Limb (tissue), 2 donors: ENCODE data around the gene ZMIZ1.
A peak's percentile ranks its signal among the peaks of the same experiment; 100 is the strongest.

ENCODE experiments used
- DNase-seq, 2 donors: peaks; one replicate each; pipeline ENCODE4 v3.0.0-alpha.2; 2016; ENCODE audit errors: extremely low spot score in 2 of 2

ZMIZ1 gene

GRCh38 chr10:79098061-79098460 is 29.3 kb downstream of the ZMIZ1 start:
- no peak for DNase-seq

DNA sequence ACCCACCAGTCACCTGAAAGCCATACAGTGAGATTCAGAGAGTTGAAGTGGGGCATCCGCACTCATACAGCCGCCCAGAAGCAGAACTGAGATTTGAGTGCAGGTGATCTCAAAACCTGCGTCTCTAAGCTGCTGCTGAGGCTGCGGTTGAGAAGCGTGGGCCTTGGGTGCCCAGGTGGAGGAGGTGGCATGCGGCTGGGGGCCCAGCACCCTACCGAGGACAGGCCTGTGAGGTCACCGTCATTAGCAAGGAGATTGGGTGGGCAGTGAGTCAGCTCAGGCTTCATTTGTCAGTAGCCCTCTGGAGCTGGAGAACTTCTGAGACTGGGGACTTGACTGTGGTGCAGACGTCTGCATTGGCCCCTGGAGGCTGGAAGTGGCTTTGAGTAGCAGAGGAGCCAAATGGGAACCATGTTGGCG is 29.8 kb downstream of the ZMIZ1 start:
- DNase-seq = no peak

DNA sequence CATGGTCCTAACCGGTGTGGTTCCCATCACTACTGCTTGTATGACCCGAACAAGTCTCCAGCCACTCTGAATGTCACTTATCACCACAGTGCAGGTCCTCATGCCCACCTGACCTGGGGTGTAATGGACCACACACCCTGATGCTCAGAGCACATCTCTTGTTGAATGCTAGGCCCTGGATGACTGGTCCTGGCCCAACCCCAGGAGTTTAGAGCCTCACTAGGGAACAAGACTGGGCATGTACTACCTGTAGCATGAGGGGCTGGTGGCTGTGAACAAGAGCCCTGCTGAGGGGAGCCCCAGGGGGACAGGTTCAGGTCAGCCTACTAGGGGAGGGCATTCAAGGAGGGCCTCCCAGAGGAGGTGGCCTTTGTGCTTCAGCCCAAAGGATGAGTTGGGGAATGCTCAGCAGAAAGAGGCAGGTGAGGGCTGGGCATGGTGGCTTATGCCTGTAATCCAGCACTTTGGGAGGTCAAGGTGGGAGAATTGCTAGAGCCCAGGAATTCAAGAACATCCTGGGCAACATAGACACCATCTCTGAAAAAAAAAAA is 31.2 kb downstream of the ZMIZ1 start:
- DNase-seq = no peak

DNA sequence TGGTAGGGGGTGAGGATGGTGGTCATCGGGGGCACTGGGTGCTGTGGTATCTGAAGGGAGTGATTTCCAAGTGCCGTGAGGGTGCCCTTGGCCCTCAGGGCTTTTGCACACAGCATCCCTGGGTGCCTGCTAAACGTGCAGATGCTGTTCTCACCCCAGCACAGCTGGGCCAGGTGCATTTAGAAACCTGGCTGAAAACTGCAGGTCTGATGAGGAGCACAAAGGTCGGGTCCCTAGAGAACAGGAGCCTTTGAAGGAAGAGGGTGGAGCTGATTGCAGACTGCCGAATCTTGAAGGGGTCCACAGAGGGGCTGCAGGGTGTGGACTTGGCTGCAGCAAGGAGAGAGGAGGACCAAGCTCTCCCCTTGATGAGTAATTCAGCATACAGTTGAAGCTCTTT is 32.0 kb downstream of the ZMIZ1 start:
- no peak for DNase-seq

GRCh38 chr10:79101560-79102497 is 33.1 kb downstream of the ZMIZ1 start:
- peak; percentile 77 to 87 for DNase-seq

- DNase-seq = peak in 1 of 2 donors; percentile 47
Measured at GRCh38 chr10:79102498-79102874, 33.7 kb downstream of the ZMIZ1 start.

- DNase-seq = no peak
Measured at GRCh38 chr10:79103129-79103528, 34.4 kb downstream of the ZMIZ1 start.

GRCh38 chr10:79103585-79103984 is 34.8 kb downstream of the ZMIZ1 start:
- DNase-seq = no peak

DNA sequence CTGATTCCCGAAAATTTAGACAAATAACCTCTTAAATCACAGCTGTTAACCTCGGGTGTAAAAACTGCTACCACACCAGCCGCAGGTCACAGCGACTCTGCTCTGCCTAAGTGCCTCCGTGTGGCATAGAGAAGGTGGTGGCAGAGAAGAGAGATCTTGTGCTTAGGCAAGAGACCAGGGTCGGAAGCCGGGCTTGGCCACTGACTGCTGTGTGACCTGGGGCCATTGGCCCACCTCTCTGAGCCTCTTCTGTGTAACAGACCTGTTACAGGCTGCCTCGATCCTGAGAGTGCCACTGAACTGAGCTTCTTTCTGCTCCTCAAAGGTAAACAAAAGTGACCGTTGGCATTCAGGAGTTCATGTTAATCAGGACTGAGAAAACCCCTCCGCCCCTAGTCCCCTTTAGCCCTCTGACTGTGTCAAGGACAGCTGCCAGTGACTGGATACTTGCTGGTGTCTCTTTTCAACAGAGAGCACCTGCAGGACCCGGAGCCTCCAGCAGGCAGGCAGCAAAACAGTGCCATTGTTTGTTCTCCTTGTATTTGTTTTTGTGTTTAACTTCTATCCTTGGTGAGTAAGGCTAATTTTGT is 36.5 kb downstream of the ZMIZ1 start:
- no peak for DNase-seq

DNA sequence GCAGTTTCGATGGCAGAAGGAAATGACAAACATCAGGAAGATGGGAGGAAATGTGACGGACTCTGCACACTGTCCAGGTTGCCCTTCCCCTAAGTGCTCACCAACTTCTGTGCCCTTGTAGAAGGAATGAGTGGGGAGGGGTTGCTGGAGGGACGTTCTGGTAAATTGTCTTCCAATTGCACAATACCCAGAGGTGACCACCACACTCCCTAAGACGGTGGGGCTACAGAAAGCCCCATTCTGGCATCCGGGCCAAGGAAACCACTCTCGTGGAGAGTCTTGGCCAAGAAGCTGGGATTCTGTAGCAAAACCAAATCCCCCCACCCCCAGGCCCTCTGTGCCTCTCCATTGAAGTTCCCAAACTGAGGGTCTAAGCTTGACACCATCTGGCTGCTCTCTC is 37.1 kb downstream of the ZMIZ1 start:
- DNase-seq = no peak

GRCh38 chr10:79106256-79107050 is 37.7 kb downstream of the ZMIZ1 start:
- DNase-seq = no peak

DNA sequence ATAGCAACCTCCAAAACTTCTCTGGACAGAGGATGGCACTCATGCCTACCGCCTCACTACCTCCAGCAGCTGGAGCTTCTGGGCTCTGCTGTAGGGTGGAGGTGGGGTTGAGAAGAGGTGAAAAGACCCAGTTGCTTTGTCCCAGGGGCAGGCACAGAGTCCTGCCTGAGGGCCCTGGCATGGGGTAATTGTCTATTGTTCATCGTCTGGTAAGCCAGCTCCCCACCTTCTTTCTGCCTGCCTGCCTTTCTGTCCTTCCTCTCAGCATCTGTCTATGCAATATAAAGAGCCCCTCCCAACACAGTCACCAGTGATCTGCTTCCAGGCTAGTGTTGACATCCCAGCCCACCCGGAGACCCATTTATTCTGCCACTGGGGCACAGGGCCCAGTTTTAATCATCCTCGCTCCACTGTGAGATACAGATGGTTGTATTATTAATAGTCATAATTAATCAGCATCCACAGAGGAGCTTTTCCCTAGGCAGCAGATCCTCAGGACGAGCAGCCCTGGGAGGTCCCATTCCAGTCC is 39.0 kb downstream of the ZMIZ1 start:
- DNase-seq = no peak

DNA sequence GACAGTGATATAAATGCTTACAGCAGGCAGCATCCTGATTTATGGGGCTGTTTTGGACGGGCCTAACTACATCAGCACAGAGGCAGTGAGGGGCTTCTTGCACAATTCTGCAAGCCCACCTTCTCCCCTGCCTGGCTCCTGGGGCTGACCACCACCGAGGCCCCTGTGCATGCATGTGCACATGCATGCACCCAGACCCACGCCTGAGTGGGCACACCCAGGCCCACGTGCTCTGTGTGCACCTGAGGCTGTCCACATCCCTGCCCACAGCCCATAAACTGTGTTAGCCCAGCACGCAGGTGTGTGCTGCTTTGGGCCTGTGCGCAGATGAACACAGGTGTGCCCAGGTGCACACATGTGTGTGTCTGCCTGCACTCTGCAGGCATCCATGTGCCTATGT is 40.0 kb downstream of the ZMIZ1 start:
- DNase-seq = no peak

GRCh38 chr10:79111427-79111826 is 42.7 kb downstream of the ZMIZ1 start:
- DNase-seq = no peak

DNA sequence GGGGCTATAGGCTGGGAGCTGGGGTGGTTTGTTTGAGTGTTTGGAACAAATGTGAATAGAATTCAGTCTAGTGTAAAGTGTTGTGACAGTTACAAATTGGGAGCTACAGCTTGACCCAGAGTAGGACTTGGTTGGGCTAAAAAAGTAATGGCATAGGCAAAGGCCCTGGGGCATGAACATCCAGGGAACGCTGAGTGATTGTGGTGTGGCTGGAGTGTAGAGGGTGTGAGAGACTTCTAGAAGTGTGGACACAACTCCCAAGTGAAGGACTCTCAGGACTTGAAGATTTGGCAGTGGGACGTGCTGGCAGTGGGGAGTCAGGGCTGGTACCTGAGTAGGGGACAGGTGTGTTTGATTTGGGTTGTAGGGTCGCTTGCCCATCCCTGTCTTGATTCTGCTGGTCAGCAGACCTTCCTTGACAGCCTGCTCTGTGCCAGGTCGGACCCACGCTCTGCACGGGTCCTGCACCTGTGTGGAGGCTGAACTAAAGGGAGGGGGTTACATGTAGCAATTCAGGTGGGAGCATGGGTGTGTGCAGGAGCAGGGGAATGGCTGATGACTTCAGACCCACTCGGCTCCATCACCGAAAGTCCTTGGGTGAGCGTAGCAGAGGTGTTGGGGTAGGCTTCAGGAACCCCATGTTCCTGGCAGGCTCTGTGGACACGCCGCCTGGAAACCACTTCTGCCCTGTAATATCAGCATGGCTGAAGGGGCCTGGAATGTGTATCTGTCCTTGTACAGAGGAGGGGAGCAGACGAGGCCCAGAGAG is 43.3 kb downstream of the ZMIZ1 start:
- no peak for DNase-seq

DNA sequence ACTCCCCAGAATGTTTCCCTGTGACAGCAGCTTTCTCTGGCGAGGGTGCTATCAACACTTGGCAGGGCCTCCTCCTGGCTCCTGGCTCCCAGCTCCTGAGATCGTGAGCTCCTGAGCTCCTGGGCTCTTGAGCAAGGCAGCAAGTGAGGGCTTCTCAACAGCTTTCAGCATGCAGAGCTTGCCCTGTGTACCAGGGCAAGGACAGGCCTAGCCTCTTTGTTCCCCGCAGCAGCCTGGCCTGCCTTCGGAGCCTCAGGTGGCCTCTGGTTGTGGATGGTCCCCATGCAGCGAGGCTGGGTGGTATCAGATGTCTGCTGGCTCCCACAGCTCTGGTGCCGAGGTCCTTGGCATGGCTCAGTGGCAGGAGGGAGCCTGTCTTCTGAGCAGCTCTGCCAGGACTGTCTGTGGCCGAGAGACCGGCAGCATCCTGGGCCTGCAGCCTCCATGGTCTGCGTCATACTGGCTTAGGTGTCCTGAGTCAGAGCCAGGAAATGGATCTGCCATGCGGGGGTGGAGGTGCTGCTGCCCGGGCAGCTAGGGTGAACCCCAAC is 44.2 kb downstream of the ZMIZ1 start:
- no peak for DNase-seq

DNA sequence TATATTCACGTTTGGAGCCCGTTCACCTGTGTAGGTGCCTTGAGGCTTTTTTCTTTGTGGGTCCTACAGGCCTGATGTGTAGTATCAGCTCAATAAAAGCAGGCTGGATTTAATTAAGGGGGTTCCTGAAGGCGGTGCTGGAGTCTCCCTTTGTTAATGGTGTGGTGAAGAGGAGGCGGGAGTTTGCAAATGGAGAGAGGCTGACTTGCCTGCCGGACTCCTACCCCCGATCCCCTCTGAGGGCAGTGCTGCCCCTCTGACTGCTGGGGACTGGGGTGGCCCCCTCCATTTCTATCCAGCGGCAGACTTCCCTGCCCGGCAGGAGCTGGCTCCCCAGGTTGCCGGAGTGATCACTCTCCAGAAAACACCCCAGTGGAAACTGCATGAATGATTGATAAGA is 45.1 kb downstream of the ZMIZ1 start:
- no peak for DNase-seq

DNA sequence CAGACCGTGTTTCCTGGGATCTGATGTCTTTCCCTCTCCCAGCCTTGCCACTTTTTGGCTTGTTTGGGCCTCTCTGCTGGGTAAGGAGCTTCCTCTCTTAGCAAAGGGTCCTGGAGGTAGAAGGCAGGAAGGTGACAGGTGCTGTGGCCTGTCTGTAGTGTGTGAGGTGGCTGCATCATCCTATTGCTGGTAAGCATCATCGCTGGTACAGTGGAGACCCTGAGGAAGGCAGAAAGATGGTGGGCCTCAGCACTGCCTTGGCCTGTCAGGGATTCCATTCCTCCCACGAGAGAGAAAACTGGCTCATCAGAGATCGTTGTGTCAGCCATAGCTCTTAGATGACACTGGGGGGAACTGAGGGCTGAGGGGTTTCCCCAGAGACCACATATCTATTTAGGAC is 46.5 kb downstream of the ZMIZ1 start:
- no peak for DNase-seq

GRCh38 chr10:79116368-79116767 is 47.6 kb downstream of the ZMIZ1 start:
- no peak for DNase-seq
